Body of pancreas (tissue), 4 donors: Measurements from ENCODE around the gene HOXB2.

Experiments
- CTCF ChIP-seq, 7 experiments: fragments of 450-650 bp in 4 of 7; fragments of 200-600 bp in 3 of 7; sonication (generic) in 3 of 7; IDR thresholded peaks; one replicate each; pipeline ENCODE4 v1.5.1; 2016 to 2019; ENCODE audit warnings: antibody characterized with exemption in 7 of 7
- POLR2A ChIP-seq, 3 donors: fragments of 450-650 bp; IDR thresholded peaks; one replicate each; pipeline ENCODE4 v1.6.1; 2016; ENCODE audit warnings: antibody characterized with exemption in 3 of 3, mild to moderate bottlenecking in 2 of 3

DNA sequence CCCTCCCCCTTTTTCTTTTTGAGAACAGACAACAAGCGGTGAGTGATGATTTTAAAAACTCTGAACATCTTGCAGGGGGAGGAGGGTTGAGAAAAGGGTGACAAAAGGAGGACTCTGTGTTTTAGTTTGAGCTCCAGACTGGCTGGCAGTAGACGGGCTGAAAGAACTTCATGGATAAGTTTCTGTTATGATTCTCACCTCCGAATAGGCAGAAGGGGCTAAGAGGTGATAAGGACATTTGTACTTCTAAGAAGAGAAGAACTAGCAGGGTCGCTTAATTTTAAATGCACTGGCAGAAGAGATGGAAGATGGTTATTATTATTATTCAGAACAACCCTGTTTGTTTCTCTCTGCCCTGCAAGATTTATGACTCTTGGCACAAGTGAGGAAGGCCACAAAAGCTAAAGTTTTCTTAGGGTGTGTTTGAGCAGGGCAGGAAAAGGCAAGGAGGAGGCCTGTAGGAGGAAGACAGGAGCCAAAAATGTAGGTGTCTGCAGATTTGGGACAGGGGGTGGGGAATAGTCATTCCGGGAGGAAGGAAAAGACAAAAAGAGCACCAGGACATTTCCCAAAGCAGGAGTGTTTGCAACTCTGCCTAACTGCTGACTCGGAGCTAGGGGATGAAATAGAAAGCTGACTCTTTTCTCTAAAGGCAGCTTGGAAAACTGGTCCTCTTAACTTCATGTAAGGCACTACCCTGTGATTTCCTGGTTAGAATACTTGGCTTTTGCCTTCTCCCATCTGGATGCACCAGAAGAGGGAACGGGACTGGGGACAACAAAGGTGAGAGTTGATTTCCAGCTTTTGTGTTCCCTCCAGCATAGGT lies 11.9 kb upstream of the HOXB2 start:
- TF ChIP-seq CTCF (IDR thresholded peaks at IDR 0.05) (no peak), POLR2A (IDR thresholded peaks at IDR 0.05) (no peak)
